KBM-7 (cell line): Measurements from ENCODE around the gene LMO1.
A peak's percentile ranks its signal among the peaks of the same experiment; 100 is the strongest.

Source experiments
- DNase-seq: peaks from one replicate; pipeline ENCODE4 v3.0.0-alpha.2; 2015
- in situ Hi-C: fragments of 300-500 bp; cut with MboI; formaldehyde crosslinking; loops from 2 replicates; pipeline ENCODE4 v1.14.3; 2020; ENCODE audit warnings: low sequenced_read_pairs, low pct_unique_long_range_greater_than_20kb, mixed read lengths

The LMO1 gene

GRCh38 chr11:8251616-8252295, 11.9 kb downstream of the LMO1 start:
- in situ Hi-C loops = no loop called here
- no peak for DNase-seq

GRCh38 chr11:8250981-8251615, 12.6 kb downstream of the LMO1 start:
- in situ Hi-C loops = no loop called here
- DNase-seq = no peak

GRCh38 chr11:8250434-8250833, 13.2 kb downstream of the LMO1 start:
- in situ Hi-C loops = no loop called here

GRCh38 chr11:8249482-8249881, 14.2 kb downstream of the LMO1 start:
- DNase-seq = no peak
- in situ Hi-C loops = loop anchor here (25.0 kb wide), 1 partner anchor 313 kb away; no protein-coding TSS in a partner anchor

More at GRCh38 chr11:8250434-8250833, 13.2 kb downstream of the LMO1 start:
- DNase-seq = no peak

- DNase-seq = no peak
- in situ Hi-C loops = loop anchor here (25.0 kb wide), 1 partner anchor 314 kb away; no protein-coding TSS in a partner anchor
Observed at GRCh38 chr11:8248786-8249185, 14.9 kb downstream of the LMO1 start.

GRCh38 chr11:8247312-8247711, 16.4 kb downstream of the LMO1 start:
- in situ Hi-C loops = loop anchor here (25.0 kb wide), 1 partner anchor 315 kb away; no protein-coding TSS in a partner anchor
- peak; percentile 39 for DNase-seq

GRCh38 chr11:8243458-8243857, 20.2 kb downstream of the LMO1 start:
- in situ Hi-C loops = loop anchor here (25.0 kb wide), 1 partner anchor 319 kb away; no protein-coding TSS in a partner anchor

GRCh38 chr11:8242499-8243280, 21.0 kb downstream of the LMO1 start:
- in situ Hi-C loops = loop anchor here (25.0 kb wide), 1 partner anchor 320 kb away; no protein-coding TSS in a partner anchor
- no peak for DNase-seq

More at GRCh38 chr11:8243458-8243857, 20.2 kb downstream of the LMO1 start:
- no peak for DNase-seq

GRCh38 chr11:8242118-8242475, 21.6 kb downstream of the LMO1 start:
- in situ Hi-C loops = loop anchor here (25.0 kb wide), 1 partner anchor 320 kb away; no protein-coding TSS in a partner anchor
- no peak for DNase-seq

- in situ Hi-C loops = loop anchor here (25.0 kb wide), 1 partner anchor 321 kb away; no protein-coding TSS in a partner anchor
- no peak for DNase-seq
Observed at GRCh38 chr11:8241373-8242117, 22.1 kb downstream of the LMO1 start.

GRCh38 chr11:8239536-8240228, 24.0 kb downstream of the LMO1 start:
- no peak for DNase-seq
- in situ Hi-C loops = loop anchor here (25.0 kb wide), 1 partner anchor 323 kb away; no protein-coding TSS in a partner anchor

- DNase-seq = no peak
- in situ Hi-C loops = loop anchor here (25.0 kb wide), 1 partner anchor 323 kb away; no protein-coding TSS in a partner anchor
Observed at GRCh38 chr11:8239040-8239439, 24.6 kb downstream of the LMO1 start.

GRCh38 chr11:8237453-8237852, 26.2 kb downstream of the LMO1 start:
- in situ Hi-C loops = loop anchor here (25.0 kb wide), 1 partner anchor 325 kb away; no protein-coding TSS in a partner anchor

GRCh38 chr11:8235925-8236324, 27.8 kb downstream of the LMO1 start:
- DNase-seq = no peak
- in situ Hi-C loops = loop anchor here (25.0 kb wide), 1 partner anchor 326 kb away; no protein-coding TSS in a partner anchor

More at GRCh38 chr11:8237453-8237852, 26.2 kb downstream of the LMO1 start:
- no peak for DNase-seq

- no peak for DNase-seq
- in situ Hi-C loops = loop anchor here (25.0 kb wide), 1 partner anchor 327 kb away; no protein-coding TSS in a partner anchor
Observed at GRCh38 chr11:8234910-8235309, 28.8 kb downstream of the LMO1 start.

GRCh38 chr11:8234425-8234821, 29.3 kb downstream of the LMO1 start:
- in situ Hi-C loops = loop anchor here (25.0 kb wide), 1 partner anchor 328 kb away; no protein-coding TSS in a partner anchor
- no peak for DNase-seq

- in situ Hi-C loops = loop anchor here (25.0 kb wide), 1 partner anchor 328 kb away; no protein-coding TSS in a partner anchor
- DNase-seq = no peak
Observed at GRCh38 chr11:8233691-8234424, 29.8 kb downstream of the LMO1 start.
